Activated T-helper 2 cell treated with anti-CD3 and anti-CD28 coated beads, Interferon-gamma antibody, Interleukin-2, Interleukin-4, amounts not matched to agents 10 μg/mL and 5 μg/mL and 100 μg/mL, durations not matched to agents 14 hours and 24 hours and 36 hours (primary cell): ENCODE results near the gene DCAF4. TPM values are rescaled to one million over a fixed set of nuclear protein-coding genes. Genes with fewer than 3 reads are reported as not detected.

Source experiments
- DNase-seq: peaks from one replicate; pipeline ENCODE4 v3.0.0; 2021; ENCODE audit warnings: low spot score
- H3K27ac Mint-ChIP-seq: one replicate; pipeline ENCODE4 v1.8.0; 2021; ENCODE audit warnings: mixed read lengths
- H3K27me3 Mint-ChIP-seq: one replicate; pipeline ENCODE4 v1.8.0; 2021; ENCODE audit warnings: low read depth, mixed read lengths
- H3K36me3 Mint-ChIP-seq: one replicate; pipeline ENCODE4 v1.8.0; 2021; ENCODE audit warnings: low read depth, mixed read lengths
- H3K4me1 Mint-ChIP-seq: one replicate; pipeline ENCODE4 v1.8.0; 2021; ENCODE audit warnings: low read depth, mixed read lengths
- H3K4me3 Mint-ChIP-seq: one replicate; pipeline ENCODE4 v1.8.0; 2021; ENCODE audit warnings: low read depth, mild to moderate bottlenecking, moderate library complexity, mixed read lengths
- H3K9me3 Mint-ChIP-seq: one replicate; pipeline ENCODE4 v1.8.0; 2021; ENCODE audit warnings: mixed read lengths
- intact Hi-C: fragments of 100-400 bp; cut with micrococcal nuclease; formaldehyde crosslinking; loops from one replicate; pipeline ENCODE4 v1.15.1; 2023
- total RNA-seq: library from RNA; stranded (reverse); gene quantifications from 2 replicates; pipeline ENCODE4 v1.2.3, GENCODE V29; 2022

The DCAF4 gene
- total RNA-seq, 1 donor from 2014 or later: 13.2 TPM

- Mint-ChIP-seq H3K4me3 (no peak overlapping the region), H3K4me1 (peaks cover 6% of the 10 kb centered on the region), H3K9me3 (no peaks in the 10 kb centered on the region), H3K36me3 (peaks cover 13% of the 10 kb centered on the region), H3K27ac (no peak overlapping the region), H3K27me3 (no peaks in the 10 kb centered on the region)
- intact Hi-C loops: no loop called here
- DNase-seq: no peak
Measured at GRCh38 chr14:72968316-72968715, 42.1 kb downstream of the DCAF4 start.

GRCh38 chr14:72970058-72970630 lies 43.9 kb downstream of the DCAF4 start:
- Mint-ChIP-seq H3K4me3 (no peak overlapping the region), H3K27ac (no peak overlapping the region), H3K27me3 (no peaks in the 10 kb centered on the region), H3K9me3 (no peaks in the 10 kb centered on the region), H3K4me1 (peaks cover 3% of the 10 kb centered on the region), H3K36me3 (peaks cover 18% of the 10 kb centered on the region)
- intact Hi-C loops: no loop called here
- DNase-seq: no peak

- intact Hi-C loops: no loop called here
- no peaks in the 10 kb centered on the region for H3K4me1 Mint-ChIP-seq
Measured at GRCh38 chr14:72970824-72971434, 44.7 kb downstream of the DCAF4 start.

GRCh38 chr14:72974661-72975060 lies 48.4 kb downstream of the DCAF4 start:
- Mint-ChIP-seq H3K4me1 (no peaks in the 10 kb centered on the region), H3K27ac (no peak overlapping the region), H3K36me3 (peaks cover 22% of the 10 kb centered on the region), H3K4me3 (no peak overlapping the region), H3K27me3 (no peaks in the 10 kb centered on the region), H3K9me3 (no peaks in the 10 kb centered on the region)
- no peak for DNase-seq
- intact Hi-C loops: no loop called here

More at GRCh38 chr14:72970824-72971434, 44.7 kb downstream of the DCAF4 start:
- H3K36me3 Mint-ChIP-seq: peaks cover 20% of the 10 kb centered on the region
- no peak for DNase-seq
- H3K9me3 Mint-ChIP-seq: no peaks in the 10 kb centered on the region
- H3K27ac Mint-ChIP-seq: no peak overlapping the region
- no peaks in the 10 kb centered on the region for H3K27me3 Mint-ChIP-seq
- H3K4me3 Mint-ChIP-seq: no peak overlapping the region

GRCh38 chr14:72975770-72976169 lies 49.5 kb downstream of the DCAF4 start:
- Mint-ChIP-seq H3K36me3 (peaks cover 26% of the 10 kb centered on the region), H3K4me1 (no peaks in the 10 kb centered on the region)
- no peak for DNase-seq

GRCh38 chr14:72978856-72979255 lies 52.6 kb downstream of the DCAF4 start:
- intact Hi-C loops: no loop called here
- DNase-seq: no peak
- Mint-ChIP-seq H3K4me3 (no peak overlapping the region), H3K27me3 (no peaks in the 10 kb centered on the region), H3K9me3 (no peaks in the 10 kb centered on the region), H3K36me3 (peaks cover 31% of the 10 kb centered on the region), H3K27ac (no peak overlapping the region), H3K4me1 (no peaks in the 10 kb centered on the region)

More at GRCh38 chr14:72975770-72976169, 49.5 kb downstream of the DCAF4 start:
- Mint-ChIP-seq H3K9me3 (no peaks in the 10 kb centered on the region), H3K27me3 (no peaks in the 10 kb centered on the region), H3K4me3 (no peak overlapping the region), H3K27ac (no peak overlapping the region)
- intact Hi-C loops: no loop called here

GRCh38 chr14:72980863-72981262 lies 54.6 kb downstream of the DCAF4 start:
- intact Hi-C loops: no loop called here
- H3K27ac Mint-ChIP-seq: no peak overlapping the region
- no peaks in the 10 kb centered on the region for H3K27me3 Mint-ChIP-seq
- H3K9me3 Mint-ChIP-seq: no peaks in the 10 kb centered on the region
- H3K4me3 Mint-ChIP-seq: no peak overlapping the region
- DNase-seq: no peak
- peaks cover 39% of the 10 kb centered on the region for H3K36me3 Mint-ChIP-seq
- H3K4me1 Mint-ChIP-seq: no peaks in the 10 kb centered on the region

GRCh38 chr14:72982146-72982708 lies 56.0 kb downstream of the DCAF4 start:
- intact Hi-C loops: no loop called here
- no peak overlapping the region for H3K4me3 Mint-ChIP-seq
- H3K27me3 Mint-ChIP-seq: no peaks in the 10 kb centered on the region

GRCh38 chr14:72986214-72986613 lies 60.0 kb downstream of the DCAF4 start:
- intact Hi-C loops: no loop called here
- Mint-ChIP-seq H3K36me3 (peaks cover 36% of the 10 kb centered on the region), H3K4me3 (no peak overlapping the region), H3K27me3 (no peaks in the 10 kb centered on the region), H3K9me3 (no peaks in the 10 kb centered on the region), H3K27ac (no peak overlapping the region), H3K4me1 (no peaks in the 10 kb centered on the region)
- DNase-seq: no peak

More at GRCh38 chr14:72982146-72982708, 56.0 kb downstream of the DCAF4 start:
- DNase-seq: no peak
- peaks cover 43% of the 10 kb centered on the region for H3K36me3 Mint-ChIP-seq
- H3K27ac Mint-ChIP-seq: no peak overlapping the region
- no peaks in the 10 kb centered on the region for H3K9me3 Mint-ChIP-seq
- H3K4me1 Mint-ChIP-seq: no peaks in the 10 kb centered on the region

- no peaks in the 10 kb centered on the region for H3K9me3 Mint-ChIP-seq
- H3K27ac Mint-ChIP-seq: no peak overlapping the region
- peaks cover 36% of the 10 kb centered on the region for H3K36me3 Mint-ChIP-seq
- H3K27me3 Mint-ChIP-seq: no peaks in the 10 kb centered on the region
- H3K4me1 Mint-ChIP-seq: no peaks in the 10 kb centered on the region
- no peak overlapping the region for H3K4me3 Mint-ChIP-seq
- intact Hi-C loops: no loop called here
- no peak for DNase-seq
Measured at GRCh38 chr14:72986857-72987256, 60.6 kb downstream of the DCAF4 start.

- no peaks in the 10 kb centered on the region for H3K27me3 Mint-ChIP-seq
- H3K4me3 Mint-ChIP-seq: no peak overlapping the region
- DNase-seq: no peak
- H3K27ac Mint-ChIP-seq: no peak overlapping the region
- H3K4me1 Mint-ChIP-seq: no peaks in the 10 kb centered on the region
- intact Hi-C loops: no loop called here
- peaks cover 19% of the 10 kb centered on the region for H3K36me3 Mint-ChIP-seq
- no peaks in the 10 kb centered on the region for H3K9me3 Mint-ChIP-seq
Measured at GRCh38 chr14:72990171-72990570, 63.9 kb downstream of the DCAF4 start.

GRCh38 chr14:72996916-72997315 lies 70.7 kb downstream of the DCAF4 start:
- H3K4me3 Mint-ChIP-seq: no peak overlapping the region
- intact Hi-C loops: no loop called here
- DNase-seq: no peak

GRCh38 chr14:72998252-72998903 lies 72.1 kb downstream of the DCAF4 start:
- H3K36me3 Mint-ChIP-seq: peaks cover 13% of the 10 kb centered on the region
- H3K27ac Mint-ChIP-seq: no peak overlapping the region
- no peaks in the 10 kb centered on the region for H3K9me3 Mint-ChIP-seq

More at GRCh38 chr14:72996916-72997315, 70.7 kb downstream of the DCAF4 start:
- Mint-ChIP-seq H3K4me1 (no peaks in the 10 kb centered on the region), H3K27ac (no peak overlapping the region), H3K9me3 (no peaks in the 10 kb centered on the region), H3K36me3 (peaks cover 20% of the 10 kb centered on the region), H3K27me3 (no peaks in the 10 kb centered on the region)

More at GRCh38 chr14:72998252-72998903, 72.1 kb downstream of the DCAF4 start:
- Mint-ChIP-seq H3K4me1 (no peaks in the 10 kb centered on the region), H3K27me3 (no peaks in the 10 kb centered on the region), H3K4me3 (no peak overlapping the region)
- no peak for DNase-seq
- intact Hi-C loops: no loop called here
